Measurements from ENCODE around the gene LRRC3C.

- no peak for TF ChIP-seq CTCF (IDR thresholded peaks at IDR 0.05; ENCODE audit: poor library complexity)
- no peak for TF ChIP-seq EZH2 (IDR thresholded peaks at IDR 0.05; ENCODE audit: borderline replicate concordance)
Measured at GRCh38 chr17:39916918-39917317, 10.6 kb upstream of the LRRC3C start.

Data from hepatocyte (in vitro differentiated cells).